GM12891 (cell line): ENCODE measurements around the gene PPP1R3G.

Experiments used
- POLR2A ChIP-seq: IDR thresholded peaks from 2 replicates; pipeline ENCODE4 v1.6.1; 2011; ENCODE audit warnings: low read depth, low read length, control low read depth
- SPI1 ChIP-seq: IDR thresholded peaks from 2 replicates; pipeline ENCODE4 v1.6.1; 2011; ENCODE audit warnings: low read depth, low read length, control low read depth

- no peak for TF ChIP-seq SPI1
- TF ChIP-seq POLR2A: no peak
Observed at GRCh38 chr6:5068153-5068751, 16.9 kb upstream of the PPP1R3G start.
